Measurements from ENCODE around the gene ACADM.
"Not testable (repeated sequence)": the region's sequence is repeated elsewhere in the genome, so short reads cannot be mapped to it uniquely, and the experiment has no call there.

ACADM gene

GRCh38 chr1:75724472-75725022, at the start of gene ACADM:
TSS of gene ACADM (plus strand) at chr1:75724709. CDS start at chr1:75724788, 79 bp downstream.
- H3K27ac ChIP-seq: peak within 1 kb of the TSS; percentile 57
- no peak for DNase-seq (ENCODE audit: low read depth, low spot score)

- no peak overlapping the region for H3K27ac ChIP-seq
- no peak for DNase-seq (ENCODE audit: low read depth, low spot score)
These were observed 47.1 kb upstream of the ACADM start for GRCh38 chr1:75677443-75677842.

GRCh38 chr1:75677964-75678363, 46.5 kb upstream of the ACADM start:
- DNase-seq (ENCODE audit: low read depth, low spot score); H3K27ac ChIP-seq: not testable (repeated sequence)

GRCh38 chr1:75690547-75690946, 34.0 kb upstream of the ACADM start:
- no peak for DNase-seq (ENCODE audit: low read depth, low spot score)
- H3K27ac ChIP-seq: no peak overlapping the region

GRCh38 chr1:75693551-75693950, 31.0 kb upstream of the ACADM start:
- DNase-seq (ENCODE audit: low read depth, low spot score): no peak
- no peak overlapping the region for H3K27ac ChIP-seq

- H3K27ac ChIP-seq: no peak overlapping the region
- no peak for DNase-seq (ENCODE audit: low read depth, low spot score)
These were observed 28.5 kb upstream of the ACADM start for GRCh38 chr1:75696000-75696399.

GRCh38 chr1:75707191-75707590, 17.3 kb upstream of the ACADM start:
- DNase-seq (ENCODE audit: low read depth, low spot score): peak; percentile 26
- H3K27ac ChIP-seq: no peak overlapping the region

- peak; percentile 34 for DNase-seq (ENCODE audit: low read depth, low spot score)
These were observed 15.6 kb upstream of the ACADM start for GRCh38 chr1:75708910-75709309.

GRCh38 chr1:75710832-75711231, 13.7 kb upstream of the ACADM start:
- H3K27ac ChIP-seq: no peak overlapping the region
- no peak for DNase-seq (ENCODE audit: low read depth, low spot score)

More at GRCh38 chr1:75708910-75709309, 15.6 kb upstream of the ACADM start:
- H3K27ac ChIP-seq: no peak overlapping the region

- DNase-seq (ENCODE audit: low read depth, low spot score): no peak
- no peak overlapping the region for H3K27ac ChIP-seq
These were observed 12.7 kb upstream of the ACADM start for GRCh38 chr1:75711846-75712245.

GRCh38 chr1:75712306-75712705, 12.2 kb upstream of the ACADM start:
- DNase-seq (ENCODE audit: low read depth, low spot score): no peak
- no peak overlapping the region for H3K27ac ChIP-seq

- DNase-seq (ENCODE audit: low read depth, low spot score): no peak
- no peak overlapping the region for H3K27ac ChIP-seq
These were observed 4.7 kb upstream of the ACADM start for GRCh38 chr1:75719810-75720209.

- H3K27ac ChIP-seq: no peak overlapping the region
- DNase-seq (ENCODE audit: low read depth, low spot score): no peak
These were observed 4.2 kb upstream of the ACADM start for GRCh38 chr1:75720325-75720724.

GRCh38 chr1:75720820-75721219, 3.7 kb upstream of the ACADM start:
- no peak for DNase-seq (ENCODE audit: low read depth, low spot score)
- no peak overlapping the region for H3K27ac ChIP-seq

GRCh38 chr1:75722246-75722645, 2.3 kb upstream of the ACADM start:
- peak overlapping the region; percentile 37 for H3K27ac ChIP-seq
- not testable (repeated sequence) for DNase-seq (ENCODE audit: low read depth, low spot score)

GRCh38 chr1:75722966-75723365, 1.5 kb upstream of the ACADM start:
- DNase-seq (ENCODE audit: low read depth, low spot score): no peak
- peak overlapping the region; percentile 37 for H3K27ac ChIP-seq

- peak overlapping the region; percentile 57 for H3K27ac ChIP-seq
- DNase-seq (ENCODE audit: low read depth, low spot score): no peak
These were observed 479 bp upstream of the ACADM start for GRCh38 chr1:75723989-75724471.

GRCh38 chr1:75725266-75725665, 757 bp downstream of the ACADM start:
- no peak for DNase-seq (ENCODE audit: low read depth, low spot score)
- H3K27ac ChIP-seq: no peak overlapping the region

GRCh38 chr1:75725861-75726361, 1.4 kb downstream of the ACADM start:
- H3K27ac ChIP-seq: no peak overlapping the region
- no peak for DNase-seq (ENCODE audit: low read depth, low spot score)

GRCh38 chr1:75727571-75727970, 3.1 kb downstream of the ACADM start:
- no peak overlapping the region for H3K27ac ChIP-seq
- no peak for DNase-seq (ENCODE audit: low read depth, low spot score)

- no peak overlapping the region for H3K27ac ChIP-seq
- no peak for DNase-seq (ENCODE audit: low read depth, low spot score)
These were observed 5.9 kb downstream of the ACADM start for GRCh38 chr1:75730432-75730831.

GRCh38 chr1:75731881-75732280, 7.4 kb downstream of the ACADM start:
- no peak for DNase-seq (ENCODE audit: low read depth, low spot score)
- no peak overlapping the region for H3K27ac ChIP-seq
